Measurements from ENCODE around the gene CHMP1B. TPM values are rescaled to one million over a fixed set of nuclear protein-coding genes. Genes with fewer than 3 reads are reported as not detected.

Gene CHMP1B
- polyA plus RNA-seq, 1 experiment: 32.6 TPM

DNA sequence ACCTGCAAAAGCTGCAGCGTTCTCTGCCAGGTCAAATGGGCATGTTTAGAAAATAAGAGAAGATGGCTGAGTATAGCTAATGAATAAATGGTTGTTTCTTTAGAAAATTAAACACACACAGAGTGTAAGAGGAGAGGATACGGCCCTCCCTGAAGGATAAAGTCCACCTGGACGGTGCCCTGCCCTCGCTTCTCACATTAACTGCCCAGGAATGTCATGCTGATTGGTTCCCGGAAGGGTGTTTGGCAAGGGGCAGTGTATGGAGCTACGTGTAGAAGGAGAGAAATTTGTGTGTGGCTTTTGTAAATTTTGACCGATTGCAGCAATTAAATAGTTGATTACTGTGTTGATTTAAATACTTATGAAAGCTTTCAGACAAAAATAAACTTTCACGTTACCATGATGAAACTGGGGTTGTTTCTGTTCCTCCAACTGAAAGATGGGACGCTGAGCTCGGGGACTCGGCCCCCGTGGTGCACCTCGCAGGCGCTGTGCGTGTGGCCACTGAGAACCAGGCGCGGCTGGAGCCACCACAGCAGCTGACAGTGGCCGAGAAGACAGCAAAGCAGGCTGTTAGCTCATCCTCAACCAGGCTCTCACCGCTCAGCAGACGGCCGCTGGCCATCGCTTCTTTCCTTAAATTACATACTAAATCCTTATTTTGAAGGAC lies 34.2 kb downstream of the CHMP1B start:
- no peaks in the 10 kb centered on the region for H3K27me3 ChIP-seq (ENCODE audit: control insufficient read depth, insufficient read depth, low read length)
- H3K4me3 ChIP-seq (ENCODE audit: low read depth, low read length): no peak overlapping the region
- ChIA-PET CTCF (interaction anchor here (1.0 kb wide), 1 partner anchor 53 kb away, joined by 3 read pairs; no protein-coding TSS in a partner anchor), POLR2A (interaction anchor here (0.6 kb wide), 1 partner anchor 11 kb away, joined by 7 read pairs; no protein-coding TSS in a partner anchor)
- no peak for DNase-seq (ENCODE audit: low read depth, low spot score)
- TF ChIP-seq, protein P1, sequence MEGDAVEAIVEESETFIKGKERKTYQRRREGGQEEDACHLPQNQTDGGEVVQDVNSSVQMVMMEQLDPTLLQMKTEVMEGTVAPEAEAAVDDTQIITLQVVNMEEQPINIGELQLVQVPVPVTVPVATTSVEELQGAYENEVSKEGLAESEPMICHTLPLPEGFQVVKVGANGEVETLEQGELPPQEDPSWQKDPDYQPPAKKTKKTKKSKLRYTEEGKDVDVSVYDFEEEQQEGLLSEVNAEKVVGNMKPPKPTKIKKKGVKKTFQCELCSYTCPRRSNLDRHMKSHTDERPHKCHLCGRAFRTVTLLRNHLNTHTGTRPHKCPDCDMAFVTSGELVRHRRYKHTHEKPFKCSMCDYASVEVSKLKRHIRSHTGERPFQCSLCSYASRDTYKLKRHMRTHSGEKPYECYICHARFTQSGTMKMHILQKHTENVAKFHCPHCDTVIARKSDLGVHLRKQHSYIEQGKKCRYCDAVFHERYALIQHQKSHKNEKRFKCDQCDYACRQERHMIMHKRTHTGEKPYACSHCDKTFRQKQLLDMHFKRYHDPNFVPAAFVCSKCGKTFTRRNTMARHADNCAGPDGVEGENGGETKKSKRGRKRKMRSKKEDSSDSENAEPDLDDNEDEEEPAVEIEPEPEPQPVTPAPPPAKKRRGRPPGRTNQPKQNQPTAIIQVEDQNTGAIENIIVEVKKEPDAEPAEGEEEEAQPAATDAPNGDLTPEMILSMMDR (IDR thresholded peaks at IDR 0.05; ENCODE audit: low read depth, low read length): no peak
- H3K9me3 ChIP-seq (ENCODE audit: control insufficient read depth, insufficient read depth, low read length): no peaks in the 10 kb centered on the region; the same call in 1 of the 2 replicates
- H3K27ac ChIP-seq (ENCODE audit: low read depth, low read length): no peak overlapping the region

DNA sequence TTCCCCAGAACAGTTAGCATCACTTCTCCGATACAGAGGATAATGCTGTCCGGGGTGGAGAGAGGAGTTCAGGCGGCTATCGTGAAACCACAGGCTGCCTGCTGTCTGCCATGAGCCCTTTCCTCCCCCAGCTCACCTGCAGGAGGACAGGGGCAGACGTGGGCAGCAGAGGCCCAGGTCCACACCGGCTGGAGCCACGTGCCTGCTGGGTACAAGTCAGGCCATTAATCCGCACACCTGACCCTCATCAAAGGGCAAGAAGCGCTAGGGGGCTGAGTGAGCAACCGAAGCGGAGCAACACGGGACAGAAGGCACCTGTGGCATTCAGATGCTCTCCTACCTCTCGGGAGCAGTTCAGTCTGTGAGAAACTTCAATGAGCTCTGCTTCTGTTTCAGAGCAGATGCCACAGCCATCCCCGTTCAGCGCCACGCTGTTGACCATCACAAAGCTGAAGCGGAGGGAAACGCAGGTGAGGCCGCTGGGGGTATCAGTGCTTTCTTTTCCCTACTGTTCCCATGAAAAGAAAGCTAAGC lies 35.4 kb downstream of the CHMP1B start:
- no peak for DNase-seq (ENCODE audit: low read depth, low spot score)
- CTCF ChIA-PET: interaction anchor here (0.8 kb wide), 1 partner anchor 385 kb away, joined by 3 read pairs; no protein-coding TSS in a partner anchor
- POLR2A ChIA-PET: interaction anchor here (0.6 kb wide), 1 partner anchor 156 kb away, joined by 4 read pairs; no protein-coding TSS in a partner anchor

DNA sequence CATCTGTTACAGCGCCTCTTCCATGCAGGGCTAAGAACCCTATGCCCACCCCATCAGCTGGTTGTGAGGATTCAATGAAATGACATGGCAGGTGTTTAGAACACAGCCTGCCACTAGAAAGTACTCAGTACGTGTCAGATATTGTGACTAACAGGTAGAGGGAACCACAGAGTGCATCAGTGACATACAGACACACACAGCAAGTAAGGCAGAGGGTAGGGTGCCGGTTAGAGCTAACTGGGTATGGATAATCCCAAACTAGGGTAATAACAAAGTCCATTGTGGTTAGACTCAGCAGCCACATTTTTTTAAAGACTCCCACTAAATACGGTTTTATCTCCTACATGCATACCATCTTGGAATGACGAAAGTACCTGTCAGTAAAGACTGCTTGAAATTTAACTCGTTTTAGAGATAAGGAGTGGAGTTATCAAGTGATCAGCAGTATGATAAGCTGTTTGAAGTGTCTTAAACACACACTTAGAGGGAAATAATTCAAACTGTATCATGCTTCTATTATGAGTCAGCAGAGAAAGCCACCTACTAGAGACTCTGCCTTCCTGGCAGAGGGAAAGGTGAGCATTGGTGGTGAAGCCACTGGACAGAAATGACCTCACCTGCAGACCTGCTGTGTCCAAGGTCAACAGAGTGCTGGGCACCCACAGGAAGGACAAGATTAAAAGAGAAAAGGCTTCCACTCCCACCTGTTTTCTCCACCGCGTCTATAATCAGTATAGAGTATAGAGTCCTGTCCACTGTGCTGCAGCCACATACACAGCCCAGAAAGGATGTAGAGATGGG lies 36.3 kb downstream of the CHMP1B start:
- no peaks in the 10 kb centered on the region for H3K9me3 ChIP-seq (ENCODE audit: control insufficient read depth, insufficient read depth, low read length)
- no peak for DNase-seq (ENCODE audit: low read depth, low spot score)
- TF ChIP-seq, protein P1 (IDR thresholded peaks at IDR 0.05; ENCODE audit: low read depth, low read length): no peak
- no peak overlapping the region for H3K27ac ChIP-seq (ENCODE audit: low read depth, low read length)
- ChIA-PET CTCF (interaction anchor here (0.5 to 0.8 kb wide), 2 partner anchors 17 to 384 kb away, joined by 3 read pairs; no protein-coding TSS in a partner anchor), POLR2A (interaction anchor here (0.6 kb wide), 1 partner anchor 157 kb away, joined by 4 read pairs; no protein-coding TSS in a partner anchor)
- no peak overlapping the region for H3K4me3 ChIP-seq (ENCODE audit: low read depth, low read length)
- H3K27me3 ChIP-seq (ENCODE audit: control insufficient read depth, insufficient read depth, low read length): no peaks in the 10 kb centered on the region

More for the DNA sequence above, 35.4 kb downstream of the CHMP1B start:
- H3K27ac ChIP-seq (ENCODE audit: low read depth, low read length): no peak overlapping the region
- no peaks in the 10 kb centered on the region for H3K27me3 ChIP-seq (ENCODE audit: control insufficient read depth, insufficient read depth, low read length)
- TF ChIP-seq, protein P1 (IDR thresholded peaks at IDR 0.05; ENCODE audit: low read depth, low read length): no peak
- no peak overlapping the region for H3K4me3 ChIP-seq (ENCODE audit: low read depth, low read length)
- H3K9me3 ChIP-seq (ENCODE audit: control insufficient read depth, insufficient read depth, low read length): no peaks in the 10 kb centered on the region

DNA sequence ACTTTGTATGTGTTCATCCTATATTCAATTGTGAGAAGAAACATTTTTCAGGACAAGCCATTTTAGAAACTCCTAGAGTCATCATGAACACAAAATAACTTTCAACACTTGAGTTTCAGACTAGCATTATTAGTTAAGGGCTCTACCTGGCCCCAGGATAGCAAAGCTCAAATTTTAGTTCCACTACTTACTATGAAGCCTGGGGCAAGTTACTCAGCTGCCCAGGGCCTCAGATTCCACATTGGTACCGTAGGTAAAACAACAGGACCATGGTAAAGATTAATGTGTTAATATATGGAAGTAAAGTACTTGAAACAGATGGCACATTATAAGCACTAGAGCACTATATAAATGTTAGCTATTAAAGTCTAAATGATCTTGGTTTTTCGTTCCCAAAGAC lies 37.5 kb downstream of the CHMP1B start:
- H3K27ac ChIP-seq (ENCODE audit: low read depth, low read length): no peak overlapping the region
- no peak for DNase-seq (ENCODE audit: low read depth, low spot score)
- no peaks in the 10 kb centered on the region for H3K9me3 ChIP-seq (ENCODE audit: control insufficient read depth, insufficient read depth, low read length)
- no peak overlapping the region for H3K4me3 ChIP-seq (ENCODE audit: low read depth, low read length)
- ChIA-PET POLR2A (no interaction called here), CTCF (interaction anchor here (0.7 to 0.9 kb wide), 2 partner anchors 106 to 233 kb away, joined by 4 read pairs; no protein-coding TSS in a partner anchor)
- H3K27me3 ChIP-seq (ENCODE audit: control insufficient read depth, insufficient read depth, low read length): no peaks in the 10 kb centered on the region
- TF ChIP-seq, protein P1 (IDR thresholded peaks at IDR 0.05; ENCODE audit: low read depth, low read length): no peak

All from AG04450 (cell line).